Stimulated activated CD8-positive, alpha-beta memory T cell treated with anti-CD3 and anti-CD28 coated beads, Interleukin-15, amount 100 ng/mL, for 24 hours (primary cell): Measurements from ENCODE around the gene SND1.

Experiments
- DNase-seq: peaks from one replicate; pipeline ENCODE4 v3.0.0-alpha.2; 2020; ENCODE audit warnings: low read depth

The SND1 gene

GRCh38 chr7:128025819-128026218 is 373.8 kb downstream of the SND1 start:
- no peak for DNase-seq

DNA sequence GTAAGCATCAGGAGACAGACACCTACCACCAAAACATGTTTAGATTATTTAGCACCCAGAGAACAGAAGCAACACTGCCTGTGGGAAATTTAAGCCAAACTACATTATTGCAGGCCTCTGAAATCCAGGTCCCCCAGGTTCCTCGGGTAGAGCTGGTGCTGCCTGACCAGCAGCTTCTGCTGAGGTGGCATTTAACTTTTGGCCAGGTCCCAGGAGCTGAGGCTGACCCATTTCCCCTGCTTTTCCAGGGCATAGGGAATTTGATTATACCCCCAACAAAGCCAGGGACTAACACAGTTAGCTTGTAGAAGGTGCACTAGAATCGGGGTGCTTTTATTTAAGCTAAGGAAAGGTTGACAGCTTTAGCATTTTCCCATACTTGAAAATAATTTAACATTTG is 374.6 kb downstream of the SND1 start:
- no peak for DNase-seq

- DNase-seq: no peak
Observed at GRCh38 chr7:128027485-128027980, 375.5 kb downstream of the SND1 start.

GRCh38 chr7:128029405-128029995 is 377.5 kb downstream of the SND1 start:
- DNase-seq: no peak

DNA sequence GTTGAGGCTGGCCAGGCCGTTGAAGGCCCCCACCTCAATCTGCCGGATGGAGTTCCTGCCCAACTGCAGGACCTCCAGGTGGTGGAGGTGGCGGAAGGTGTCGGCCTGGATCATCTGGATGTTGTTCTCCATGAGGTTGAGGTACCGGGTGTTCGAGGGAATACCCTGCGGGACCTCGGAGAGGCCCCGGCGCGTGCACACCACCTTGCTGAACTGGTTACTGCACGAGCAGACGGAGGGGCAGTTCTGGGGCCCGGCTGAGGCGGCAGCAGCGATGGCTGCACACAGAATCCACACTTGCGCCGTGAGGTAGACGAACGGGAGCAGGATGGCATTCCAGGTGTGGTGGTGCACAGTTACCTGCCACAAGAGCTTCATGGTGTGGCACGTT is 378.3 kb downstream of the SND1 start:
- DNase-seq: no peak

GRCh38 chr7:128030654-128031611 is 378.9 kb downstream of the SND1 start, which contains the start of gene LRRC4:
Gene LRRC4 (minus strand): TSS chr7:128031437. CDS start chr7:128030640, 797 bp downstream.
- no peak for DNase-seq

GRCh38 chr7:128031901-128032604 is 380.1 kb downstream of the SND1 start:
- DNase-seq: no peak

DNA sequence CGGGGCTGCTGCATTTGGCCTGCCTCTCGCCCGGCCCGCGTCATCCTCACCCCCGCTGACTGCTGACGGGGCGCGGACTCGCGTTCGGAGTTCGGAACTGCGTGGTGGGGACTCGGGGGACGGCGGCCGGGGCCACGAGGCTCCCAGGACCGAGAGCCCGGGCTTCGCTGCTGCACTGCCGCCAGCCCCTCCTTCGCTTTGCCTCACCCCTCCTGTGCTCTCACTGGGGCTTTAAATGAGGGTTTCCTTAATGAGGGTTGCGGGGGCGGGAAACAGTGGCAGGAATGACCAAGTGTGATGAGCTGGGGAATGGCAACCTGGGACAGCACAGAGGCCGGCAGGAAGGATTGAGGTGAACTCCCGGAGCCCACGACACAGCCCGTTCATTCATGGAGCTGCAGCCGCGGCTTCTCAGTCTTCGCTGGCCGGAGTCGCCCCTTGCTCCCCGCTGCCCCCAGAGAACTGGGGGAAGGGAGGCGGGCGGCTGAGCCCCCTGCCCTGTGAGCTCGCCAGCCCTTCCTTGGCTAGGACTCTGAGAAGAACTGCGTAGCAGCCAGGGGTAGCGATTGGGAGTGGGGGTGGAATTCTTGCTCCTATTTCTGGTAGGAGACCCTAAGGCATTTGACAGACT is 380.7 kb downstream of the SND1 start:
- no peak for DNase-seq

DNA sequence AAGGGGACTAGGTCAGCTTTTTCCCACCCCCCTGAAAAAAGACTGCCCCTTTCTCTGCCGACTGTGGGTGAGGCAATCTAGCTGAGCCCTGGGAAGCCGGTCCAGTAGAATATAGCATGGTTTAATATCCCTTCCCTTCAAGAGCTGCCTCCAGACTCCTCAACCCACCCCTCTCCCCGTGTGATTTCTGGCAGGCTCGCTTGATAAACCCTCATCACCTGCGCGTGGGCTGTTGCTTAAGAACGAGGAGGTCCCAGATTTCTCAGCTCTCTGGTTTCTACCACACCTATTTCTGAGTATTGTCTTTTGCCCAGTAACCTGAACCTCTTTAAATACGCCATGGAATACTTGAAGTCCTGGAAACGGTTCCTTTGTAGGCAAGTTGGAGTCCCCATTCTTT is 381.3 kb downstream of the SND1 start:
- DNase-seq: no peak

GRCh38 chr7:128034825-128035224 is 382.8 kb downstream of the SND1 start:
- no peak for DNase-seq

- no peak for DNase-seq
Observed at GRCh38 chr7:128035712-128036111, 383.7 kb downstream of the SND1 start.

GRCh38 chr7:128036226-128036940 is 384.4 kb downstream of the SND1 start:
- DNase-seq: no peak

- no peak for DNase-seq
Observed at GRCh38 chr7:128037081-128037480, 385.1 kb downstream of the SND1 start.

- no peak for DNase-seq
Observed at GRCh38 chr7:128037880-128038619, 386.1 kb downstream of the SND1 start.

DNA sequence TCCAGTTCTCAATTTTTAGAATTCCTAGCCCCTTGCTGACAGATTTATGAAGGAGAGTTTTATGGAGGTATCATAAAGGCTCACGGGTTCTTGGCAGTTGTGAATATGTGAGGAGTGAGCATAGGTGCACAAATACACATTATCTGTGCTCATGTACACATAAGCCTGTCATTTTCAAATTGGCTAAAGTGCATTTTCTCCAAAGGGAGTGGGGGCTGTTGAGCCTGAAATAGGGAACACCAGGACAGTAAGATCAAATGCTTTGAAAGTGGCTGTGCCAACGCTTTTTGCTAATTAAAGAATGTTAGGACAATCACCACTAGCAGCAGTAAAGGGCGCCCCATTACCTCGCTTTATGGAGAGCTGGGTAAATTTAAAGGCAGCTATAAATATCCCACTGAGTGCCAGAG is 387.6 kb downstream of the SND1 start:
- no peak for DNase-seq

DNA sequence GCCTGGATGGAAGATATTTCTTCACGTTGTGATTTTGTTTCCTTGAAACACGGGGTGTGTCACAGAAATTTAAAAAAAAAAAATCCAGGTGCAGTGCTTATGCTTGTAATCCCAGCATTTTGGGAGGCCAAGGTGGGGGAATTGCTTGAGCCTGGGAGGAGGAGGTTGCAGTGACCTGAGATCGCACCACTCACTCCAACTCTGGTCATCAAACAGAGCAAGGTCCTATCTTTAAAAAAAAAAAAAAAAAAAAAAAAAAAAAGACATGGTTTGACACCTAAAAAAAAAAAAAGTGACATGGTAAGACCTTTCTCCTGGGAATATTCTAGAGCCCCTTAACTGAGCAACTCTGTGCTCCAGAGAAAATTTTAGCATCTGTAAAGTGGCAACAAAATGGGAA is 388.2 kb downstream of the SND1 start:
- no peak for DNase-seq

DNA sequence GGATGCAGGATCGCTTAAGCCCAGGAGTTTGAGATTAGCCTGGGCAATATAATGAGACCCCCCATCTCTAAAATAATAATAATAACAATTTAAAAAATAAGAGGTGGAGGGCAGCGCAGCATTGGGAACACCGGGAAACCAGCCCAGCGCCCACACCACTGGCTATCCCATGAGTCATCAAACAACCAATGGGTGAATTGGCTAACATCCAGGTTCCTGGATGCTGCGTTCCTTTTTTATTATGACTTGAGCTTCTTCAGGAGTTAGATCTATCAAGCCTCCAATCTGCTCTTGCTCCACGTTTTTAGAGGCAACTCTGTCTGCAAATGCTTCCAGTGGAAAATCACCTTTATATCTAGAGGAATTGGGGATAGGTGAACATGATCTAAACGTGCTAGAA is 389.2 kb downstream of the SND1 start:
- no peak for DNase-seq

DNA sequence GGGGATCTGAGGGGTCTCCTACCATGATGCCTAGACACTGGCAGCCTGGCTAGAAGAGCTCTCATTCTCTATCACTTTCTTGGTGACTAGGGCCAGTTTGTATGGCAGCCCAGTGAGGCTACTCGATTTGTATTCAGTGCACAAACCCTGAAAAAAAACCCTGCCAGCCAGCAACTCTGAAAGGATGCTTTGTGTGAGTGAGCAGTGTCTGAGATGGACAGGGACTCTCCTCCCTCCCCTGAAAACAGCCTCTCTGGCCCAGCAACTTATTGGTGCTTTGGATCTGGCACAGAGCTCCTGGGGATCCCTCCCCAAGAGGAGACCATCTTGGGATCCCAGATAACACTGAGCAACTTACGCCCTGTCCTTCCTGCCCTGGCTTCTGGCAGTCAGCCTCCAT is 390.0 kb downstream of the SND1 start:
- no peak for DNase-seq

DNA sequence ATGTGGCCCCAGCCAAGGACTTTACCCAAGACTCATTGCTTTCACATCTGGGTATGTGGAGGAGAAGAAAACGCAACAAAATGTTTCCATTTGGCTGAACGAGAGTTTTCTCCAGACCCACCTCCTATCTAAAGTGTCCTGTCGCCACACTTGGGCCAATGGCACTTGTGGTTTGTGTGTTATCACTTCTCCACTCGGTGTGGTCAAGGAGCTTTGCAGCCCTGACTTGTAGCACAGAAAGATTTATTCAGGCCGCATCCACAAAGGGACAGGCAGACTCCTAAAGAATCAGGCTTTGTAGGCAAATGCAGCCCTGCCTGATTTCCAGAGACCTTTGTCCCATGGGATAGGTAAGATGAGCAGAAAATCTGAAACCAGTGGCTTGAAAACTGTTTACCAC is 392.1 kb downstream of the SND1 start:
- no peak for DNase-seq

DNA sequence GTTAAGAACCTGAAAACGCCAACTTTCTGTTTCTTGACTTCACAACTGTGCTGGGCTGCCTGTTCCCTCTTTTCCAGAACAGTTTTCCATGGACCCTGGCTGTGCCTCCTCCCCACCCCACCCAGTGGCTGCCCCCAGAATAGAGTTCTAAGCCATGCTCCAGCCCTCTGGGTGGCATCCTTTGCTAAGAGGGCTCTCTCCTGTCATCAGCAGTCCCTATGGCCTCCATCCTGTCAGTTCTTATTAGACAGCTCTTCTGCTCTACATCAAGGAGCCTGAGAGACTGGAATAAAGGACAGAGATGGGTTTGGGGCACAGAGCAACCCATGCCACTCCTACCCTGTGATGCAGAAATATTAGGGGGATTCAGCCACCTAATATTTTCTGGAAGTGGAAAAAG is 393.2 kb downstream of the SND1 start:
- DNase-seq: no peak

- no peak for DNase-seq
Observed at GRCh38 chr7:128045766-128046165, 393.8 kb downstream of the SND1 start.
